GM21576 (cell line): ENCODE results near the gene SLX9.

Experiments
- ATAC-seq: cut with Tn5 transposase; IDR thresholded peaks from one replicate; pipeline ENCODE4 v1.9.1; 2021; ENCODE audit warnings: mild to moderate bottlenecking, moderate library complexity; ENCODE audit not compliant: unreplicated experiment

The SLX9 gene

GRCh38 chr21:44999972-45000636 lies 60.3 kb downstream of the SLX9 start:
- ATAC-seq, result no peak

- no peak for ATAC-seq
Measured at GRCh38 chr21:45000637-45001133, 60.9 kb downstream of the SLX9 start.

DNA sequence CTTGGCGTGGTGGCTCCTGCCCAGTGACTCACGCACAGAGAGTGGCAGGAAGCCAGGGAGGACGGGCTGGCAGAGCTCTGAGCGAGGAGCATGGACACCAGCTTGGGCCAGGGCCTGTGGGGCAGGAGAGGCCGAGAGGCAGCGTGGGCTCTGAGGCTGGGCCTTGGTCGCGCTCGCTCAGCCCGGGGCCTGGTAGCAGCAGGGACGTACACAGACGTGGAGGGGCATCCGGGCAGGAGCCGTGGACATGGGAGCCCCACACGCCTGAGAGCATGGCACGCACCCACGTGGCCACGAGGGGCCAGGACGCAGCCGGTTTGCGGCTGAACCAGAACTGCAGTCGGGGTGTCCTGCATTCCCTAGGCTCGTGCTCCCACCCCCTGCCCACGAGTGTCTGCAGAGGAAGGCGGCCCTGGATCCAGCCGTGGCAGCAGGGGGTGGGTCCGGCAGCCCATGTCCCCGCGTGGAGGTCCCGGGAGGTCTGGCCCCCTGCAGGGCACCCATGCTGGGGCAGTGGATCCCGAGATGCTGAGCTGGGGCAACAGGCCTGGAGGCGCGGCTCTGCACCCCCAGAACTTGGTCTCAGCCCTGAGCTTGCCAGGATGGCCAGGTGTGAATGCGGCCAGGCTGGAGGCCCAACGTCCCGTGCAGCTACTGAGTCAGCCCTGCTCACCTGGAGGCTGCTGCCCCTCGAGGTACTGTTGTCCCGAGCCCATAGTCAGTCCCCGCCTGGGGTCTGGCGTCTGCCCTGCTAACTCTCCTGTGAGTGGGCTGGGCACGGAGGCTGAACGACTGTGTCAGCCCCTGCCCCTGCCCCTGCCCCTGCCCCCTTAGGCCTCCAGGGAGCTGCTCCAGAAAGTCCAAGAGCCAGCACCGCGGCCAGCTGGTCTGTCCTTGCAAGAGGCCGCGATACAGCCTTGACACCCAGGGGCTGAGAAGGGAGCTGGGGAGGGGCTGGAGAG lies 61.6 kb downstream of the SLX9 start:
- no peak for ATAC-seq

GRCh38 chr21:45002381-45003204 lies 62.8 kb downstream of the SLX9 start:
- no peak for ATAC-seq

- no peak for ATAC-seq
Measured at GRCh38 chr21:45003331-45004058, 63.7 kb downstream of the SLX9 start.

DNA sequence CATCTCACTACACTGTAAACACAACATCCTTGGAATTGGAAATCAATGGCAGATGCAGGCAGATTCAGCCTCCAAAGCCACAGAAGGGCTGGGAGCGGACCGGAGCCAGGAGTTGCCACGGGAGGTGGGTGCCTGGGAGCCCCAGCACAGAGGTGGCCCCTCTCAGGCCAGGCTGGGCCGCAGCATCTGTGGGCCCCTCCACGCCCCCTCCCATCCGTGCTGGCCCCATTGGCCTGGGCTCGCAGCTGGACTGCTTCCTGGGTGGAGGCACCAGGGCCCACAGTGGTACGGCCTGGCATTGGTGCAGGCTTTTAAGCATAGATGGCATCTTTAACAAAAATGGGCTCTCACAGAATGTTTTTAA lies 64.2 kb downstream of the SLX9 start:
- ATAC-seq, result no peak

DNA sequence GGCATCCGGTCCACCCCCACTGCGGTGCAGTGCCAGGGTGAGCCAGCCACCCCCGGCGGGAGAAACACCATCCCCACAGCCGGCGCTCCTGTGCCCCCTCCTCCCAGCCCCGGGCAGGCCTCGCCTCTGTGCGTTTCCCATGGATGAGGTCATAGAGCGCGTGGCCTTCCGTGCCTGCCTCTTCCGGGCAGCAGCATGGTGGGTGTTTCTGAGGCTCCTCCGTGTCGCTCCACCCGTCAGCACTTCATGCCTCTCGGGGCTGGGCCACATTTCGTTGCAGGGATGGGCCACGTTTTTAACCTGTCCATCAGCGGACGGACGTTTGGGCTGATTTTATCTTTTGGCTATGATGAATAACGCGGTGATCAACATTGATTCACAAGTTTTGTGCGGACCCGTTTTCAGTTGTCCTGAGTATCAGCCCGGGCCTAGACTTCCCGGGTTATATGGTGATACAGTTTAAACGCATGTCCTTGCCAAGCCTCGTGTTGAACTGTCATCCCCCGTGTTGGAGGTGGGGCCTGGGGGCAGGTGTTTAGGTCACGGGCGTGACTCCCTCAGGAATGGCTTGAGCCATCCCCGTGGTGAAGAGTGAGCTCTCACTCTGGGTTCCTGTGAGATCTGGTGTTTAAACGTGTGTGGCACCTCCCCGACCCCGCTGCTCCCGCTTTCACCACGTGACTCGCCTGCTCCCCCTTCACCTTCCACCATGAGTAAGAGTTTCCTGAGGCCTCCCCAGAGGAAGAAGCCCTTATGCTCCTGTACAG lies 64.8 kb downstream of the SLX9 start:
- ATAC-seq, result no peak

DNA sequence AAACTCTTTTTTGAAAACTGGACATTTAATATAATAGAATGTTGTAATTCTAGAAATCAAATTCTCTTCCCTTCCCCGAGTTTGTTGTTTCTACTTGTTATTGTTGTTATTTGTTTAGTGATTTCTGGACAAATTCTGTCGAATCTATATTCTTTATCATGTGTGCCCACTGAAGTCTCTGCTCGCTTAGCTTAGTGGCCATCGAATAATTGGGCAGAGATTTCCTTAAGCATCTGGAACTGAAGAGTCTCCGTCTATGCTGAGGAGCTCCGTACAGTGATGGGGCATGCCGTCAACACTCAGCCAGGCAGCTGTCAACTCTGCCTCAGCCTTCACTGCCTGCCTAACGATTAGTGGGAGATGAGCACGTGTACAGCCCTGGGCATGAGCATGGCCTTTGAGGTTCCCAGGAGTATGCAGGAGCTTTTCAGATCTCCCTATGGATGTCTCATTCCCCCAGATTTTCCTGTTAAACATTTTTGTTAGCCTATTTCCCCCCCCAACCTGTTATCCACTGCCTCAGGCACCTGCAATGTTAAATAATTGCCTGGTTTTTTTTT lies 66.8 kb downstream of the SLX9 start:
- no peak for ATAC-seq

GRCh38 chr21:45009616-45010015 lies 69.8 kb downstream of the SLX9 start:
- no peak for ATAC-seq

- no peak for ATAC-seq
Measured at GRCh38 chr21:45010096-45010495, 70.3 kb downstream of the SLX9 start.

GRCh38 chr21:45010860-45011259 lies 71.0 kb downstream of the SLX9 start:
- ATAC-seq, result no peak

- ATAC-seq, result no peak
Measured at GRCh38 chr21:45011426-45011825, 71.6 kb downstream of the SLX9 start.

GRCh38 chr21:45011911-45012661 lies 72.3 kb downstream of the SLX9 start:
- no peak for ATAC-seq

- no peak for ATAC-seq
Measured at GRCh38 chr21:45012662-45013259, 72.9 kb downstream of the SLX9 start.

DNA sequence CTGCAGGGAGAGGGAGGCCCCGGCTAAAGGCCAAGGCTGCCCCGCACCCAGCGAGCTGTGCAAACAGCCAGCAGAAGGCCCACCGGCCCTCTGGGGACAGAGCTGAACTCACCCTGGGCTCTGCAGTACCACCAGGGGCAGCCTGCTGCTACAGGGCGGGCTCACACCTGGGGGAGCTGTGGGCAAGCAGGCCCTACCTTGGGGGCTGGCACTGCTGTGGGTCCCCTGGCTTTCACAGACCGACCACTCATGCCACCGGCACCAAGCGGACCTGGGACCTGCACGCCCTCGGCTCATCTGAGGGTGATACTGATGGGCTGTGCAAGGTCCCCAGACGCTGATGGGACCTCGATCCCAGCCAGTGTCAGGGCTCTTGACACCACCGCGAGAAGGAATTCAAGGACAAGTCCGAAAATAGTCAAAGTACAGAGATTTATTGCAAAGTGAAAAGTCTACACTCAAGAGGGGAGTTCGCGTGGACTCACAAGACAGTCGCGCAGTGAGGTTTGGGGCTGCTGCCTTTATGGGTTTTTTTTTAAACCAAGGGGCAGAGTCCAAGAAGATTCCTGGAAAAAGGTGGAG lies 73.5 kb downstream of the SLX9 start:
- ATAC-seq, result no peak

DNA sequence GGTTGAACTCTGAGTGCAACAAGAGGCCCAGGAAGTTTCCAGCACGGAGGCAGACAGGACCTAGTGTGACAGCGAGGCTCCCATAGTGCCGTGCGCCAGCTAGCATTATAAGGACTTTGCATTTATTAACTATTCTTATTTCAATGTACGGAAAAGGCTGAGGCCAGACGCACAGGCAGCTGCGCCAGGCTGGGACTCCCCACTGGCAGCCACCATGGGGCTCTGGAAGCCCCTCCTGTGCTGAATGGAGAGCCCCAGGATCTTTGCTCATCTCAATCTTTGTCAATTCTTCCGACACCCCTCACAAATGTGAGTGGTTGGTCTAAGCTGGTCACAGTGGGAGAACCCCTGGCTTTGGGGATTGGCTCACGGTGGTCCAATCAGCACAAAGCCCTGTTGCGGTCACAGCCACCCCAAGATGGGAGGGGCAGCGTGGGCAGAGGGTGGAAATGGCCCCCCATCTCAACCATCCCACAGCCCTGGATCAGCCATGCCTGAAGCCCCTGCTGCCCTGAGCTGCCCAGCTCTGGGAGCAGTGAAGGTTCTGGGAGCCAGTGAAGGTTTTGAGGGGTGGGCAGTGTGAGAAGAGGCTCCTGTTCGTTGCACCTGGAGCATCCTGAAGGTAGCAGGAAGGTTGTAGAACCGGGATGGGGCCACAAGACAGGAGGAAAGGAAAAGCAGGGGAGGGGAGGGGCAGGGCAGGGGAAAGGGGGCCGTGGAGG lies 75.1 kb downstream of the SLX9 start:
- ATAC-seq, result no peak

DNA sequence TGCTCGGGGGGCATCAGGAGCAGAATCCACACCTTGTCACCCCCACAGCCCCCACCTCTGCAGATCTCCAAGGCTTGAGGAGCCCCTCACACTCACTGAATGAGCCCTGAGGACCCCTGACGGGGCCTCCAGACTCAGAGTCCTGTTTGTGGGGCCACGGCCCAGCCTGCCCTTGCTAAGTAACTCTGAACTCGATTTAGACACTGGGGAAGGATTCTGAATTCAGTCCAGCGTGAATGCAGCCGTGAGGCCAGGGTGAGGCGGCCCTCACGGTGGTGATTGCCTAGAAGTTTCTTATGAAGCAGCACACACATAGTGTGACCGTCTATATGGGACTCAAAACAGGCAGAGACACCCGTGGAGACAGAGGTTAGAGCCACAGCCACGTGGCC lies 75.6 kb downstream of the SLX9 start:
- ATAC-seq, result no peak
